ENCODE results near the gene KLHL29. TPM values are rescaled to one million over a fixed set of nuclear protein-coding genes. Genes with fewer than 3 reads are reported as not detected.
A peak's percentile ranks its signal among the peaks of the same experiment; 100 is the strongest.

KLHL29 gene
- total and polyA plus RNA-seq, 8 donors: 0.91 to 6.6 (median 2.6) TPM

- Histone ChIP-seq H3K4me3 (no peak overlapping the region), H3K4me1 (no peaks in the 10 kb centered on the region), H3K9me3 (no peaks in the 10 kb centered on the region), H3K27ac (no peak overlapping the region), H3K27me3 (no peaks in the 10 kb centered on the region), H3K36me3 (no peaks in the 10 kb centered on the region)
- no peak for TF ChIP-seq CTCF (IDR thresholded peaks at IDR 0.05)
- FAIRE-seq (no peak), ATAC-seq (no peak), DNase-seq (no peak)
- 86 to 90% methylated on average over 11 of the region's 11 CpGs for WGBS, 2 donors
- intact Hi-C loops (cut with DNase I): no loop called here
These were observed 92.4 kb downstream of the KLHL29 start for GRCh38 chr2:23477392-23477791.

- FAIRE-seq: no peak
- WGBS, 2 donors: 50 to 56% methylated on average over 17 of the region's 17 CpGs
- no peak for TF ChIP-seq CTCF (IDR thresholded peaks at IDR 0.05)
These were observed 93.3 kb downstream of the KLHL29 start for GRCh38 chr2:23478087-23478932.

GRCh38 chr2:23478933-23479683, 94.1 kb downstream of the KLHL29 start:
- Histone ChIP-seq H3K27me3 (no peaks in the 10 kb centered on the region), H3K36me3 (no peaks in the 10 kb centered on the region), H3K27ac (no peak overlapping the region), H3K9me3 (no peaks in the 10 kb centered on the region), H3K4me1 (no peaks in the 10 kb centered on the region), H3K4me3 (no peak overlapping the region)
- WGBS, 2 donors: 60 to 68% methylated on average over 20 of the region's 20 CpGs
- ATAC-seq (no peak), FAIRE-seq (no peak), DNase-seq (no peak)
- intact Hi-C loops (cut with DNase I): no loop called here
- TF ChIP-seq CTCF (IDR thresholded peaks at IDR 0.05): no peak

More at GRCh38 chr2:23478087-23478932, 93.3 kb downstream of the KLHL29 start:
- H3K27ac ChIP-seq: no peak overlapping the region
- H3K9me3 ChIP-seq: no peaks in the 10 kb centered on the region
- H3K4me1 ChIP-seq: no peaks in the 10 kb centered on the region
- H3K36me3 ChIP-seq: no peaks in the 10 kb centered on the region
- ATAC-seq: peak in 1 of 4 donors; percentile 20
- intact Hi-C loops (cut with DNase I): no loop called here
- H3K27me3 ChIP-seq: no peaks in the 10 kb centered on the region
- no peak for DNase-seq
- no peak overlapping the region for H3K4me3 ChIP-seq

GRCh38 chr2:23480957-23481797, 96.2 kb downstream of the KLHL29 start:
- H3K4me3 ChIP-seq: no peak overlapping the region
- DNase-seq (peak in 3 of 6 donors; percentile 52 to 61 (median 55)), FAIRE-seq (no peak), ATAC-seq (peak; percentile 50 to 78 (median 74))
- H3K4me1 ChIP-seq: no peaks in the 10 kb centered on the region
- no peaks in the 10 kb centered on the region for H3K36me3 ChIP-seq
- H3K9me3 ChIP-seq: no peaks in the 10 kb centered on the region
- peak overlapping the region; percentile 42 to 70 (median 65) for H3K27ac ChIP-seq
- no peak for TF ChIP-seq CTCF (IDR thresholded peaks at IDR 0.05)
- intact Hi-C loops (cut with DNase I): no loop called here
- 42 to 58% methylated on average over 17 of the region's 17 CpGs for WGBS, 2 donors
- no peaks in the 10 kb centered on the region for H3K27me3 ChIP-seq

Data from pancreas (tissue), 10 donors.